WERI-Rb-1 (cell line): Measurements from ENCODE around the gene ME2.
"Not testable (repeated sequence)": the region's sequence is repeated elsewhere in the genome, so short reads cannot be mapped to it uniquely, and the experiment has no call there.

Source experiments
- DNase-seq: peaks from one replicate; pipeline ENCODE4 v3.0.0-alpha.2; 2020
- H3K27ac ChIP-seq: fragments of 250-450 bp; sonication (Bioruptor Pico); 2 replicates; pipeline ENCODE4 v1.5.1; 2020; ENCODE audit warnings: mild to moderate bottlenecking, moderate library complexity
- H3K27me3 ChIP-seq: fragments of 250-450 bp; sonication (Bioruptor Pico); 2 replicates; pipeline ENCODE4 v1.5.1; 2021; ENCODE audit warnings: mild to moderate bottlenecking, low read depth, moderate library complexity; ENCODE audit not compliant: insufficient read depth, severe bottlenecking
- H3K36me3 ChIP-seq: fragments of 250-450 bp; sonication (Bioruptor Pico); 2 replicates; pipeline ENCODE4 v1.5.1; 2020; ENCODE audit warnings: mild to moderate bottlenecking, moderate library complexity
- H3K4me3 ChIP-seq: 2 replicates; pipeline ENCODE4 v1.5.1; 2011; ENCODE audit warnings: low read depth, mild to moderate bottlenecking, control low read depth, low read length
- H3K9me3 ChIP-seq: fragments of 250-450 bp; sonication (Bioruptor Pico); 2 replicates; pipeline ENCODE4 v1.5.1; 2021; ENCODE audit warnings: mild to moderate bottlenecking, moderate library complexity; ENCODE audit not compliant: severe bottlenecking
- TF ChIP-seq, protein P1 (sequence below): IDR thresholded peaks from 2 replicates; pipeline ENCODE4 v1.5.1; 2011; ENCODE audit warnings: low read depth, mild to moderate bottlenecking, control low read depth, inconsistent platforms, low read length

The ME2 gene

DNA sequence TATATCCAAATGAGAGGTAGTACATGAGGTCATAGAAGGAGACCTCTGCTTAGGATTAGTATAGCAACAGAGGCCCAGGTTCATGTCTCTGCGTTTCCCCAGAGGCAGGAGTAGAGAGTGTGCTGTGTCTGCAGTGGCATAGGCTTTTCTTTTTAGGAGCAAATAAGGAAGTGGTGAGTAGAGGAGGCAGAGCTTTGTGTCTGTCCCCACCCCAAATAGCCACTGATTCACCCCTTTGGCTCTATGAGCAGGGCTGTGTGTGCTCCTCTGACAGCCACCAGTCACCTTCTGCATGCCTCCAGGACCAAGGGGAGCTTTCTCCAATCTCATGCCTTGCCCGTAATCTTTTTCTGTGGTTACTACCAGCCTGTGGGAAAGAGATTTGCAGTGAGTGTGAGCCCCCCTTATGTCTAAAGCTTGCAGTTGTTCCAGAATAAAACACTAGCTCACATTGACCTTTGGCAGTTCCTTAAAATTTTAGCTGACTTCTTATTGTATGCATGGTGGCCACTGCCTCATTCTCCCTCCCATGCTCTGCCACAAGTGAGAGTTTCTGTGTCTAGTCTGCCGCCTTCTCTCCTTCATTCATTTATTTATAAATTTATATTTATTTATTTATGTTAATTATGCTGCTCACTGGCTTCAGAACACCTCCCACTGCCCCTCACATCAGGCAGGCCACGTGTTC, 65.5 kb downstream of the ME2 start:
- peaks cover 7% of the 10 kb centered on the region for H3K36me3 ChIP-seq
- H3K27ac ChIP-seq, result no peak overlapping the region
- DNase-seq, result no peak
- no peaks in the 10 kb centered on the region for H3K27me3 ChIP-seq
- no peak overlapping the region for H3K4me3 ChIP-seq
- H3K9me3 ChIP-seq, result no peaks in the 10 kb centered on the region
- TF ChIP-seq, protein P1, sequence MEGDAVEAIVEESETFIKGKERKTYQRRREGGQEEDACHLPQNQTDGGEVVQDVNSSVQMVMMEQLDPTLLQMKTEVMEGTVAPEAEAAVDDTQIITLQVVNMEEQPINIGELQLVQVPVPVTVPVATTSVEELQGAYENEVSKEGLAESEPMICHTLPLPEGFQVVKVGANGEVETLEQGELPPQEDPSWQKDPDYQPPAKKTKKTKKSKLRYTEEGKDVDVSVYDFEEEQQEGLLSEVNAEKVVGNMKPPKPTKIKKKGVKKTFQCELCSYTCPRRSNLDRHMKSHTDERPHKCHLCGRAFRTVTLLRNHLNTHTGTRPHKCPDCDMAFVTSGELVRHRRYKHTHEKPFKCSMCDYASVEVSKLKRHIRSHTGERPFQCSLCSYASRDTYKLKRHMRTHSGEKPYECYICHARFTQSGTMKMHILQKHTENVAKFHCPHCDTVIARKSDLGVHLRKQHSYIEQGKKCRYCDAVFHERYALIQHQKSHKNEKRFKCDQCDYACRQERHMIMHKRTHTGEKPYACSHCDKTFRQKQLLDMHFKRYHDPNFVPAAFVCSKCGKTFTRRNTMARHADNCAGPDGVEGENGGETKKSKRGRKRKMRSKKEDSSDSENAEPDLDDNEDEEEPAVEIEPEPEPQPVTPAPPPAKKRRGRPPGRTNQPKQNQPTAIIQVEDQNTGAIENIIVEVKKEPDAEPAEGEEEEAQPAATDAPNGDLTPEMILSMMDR, result no peak

DNA sequence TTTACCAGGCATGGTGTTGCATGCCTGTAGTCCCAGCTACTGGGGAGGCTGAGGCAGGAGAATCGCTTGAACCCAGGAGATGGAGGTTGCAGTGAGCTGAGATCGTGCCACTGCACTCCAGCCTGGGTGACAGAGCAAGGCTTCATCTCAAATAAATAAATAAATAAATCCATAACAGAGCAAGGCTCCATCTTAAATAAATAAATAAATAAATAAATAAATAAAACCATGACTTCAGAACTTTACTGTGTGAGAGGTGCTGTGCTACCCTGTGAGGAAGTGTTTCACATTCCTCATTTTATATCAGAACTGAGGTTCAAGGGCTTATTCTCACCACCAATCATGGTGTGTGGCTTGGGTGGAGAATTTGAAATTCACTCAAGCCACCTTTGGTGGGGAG, 67.0 kb downstream of the ME2 start:
- not testable (repeated sequence) for DNase-seq, H3K36me3 ChIP-seq, H3K4me3 ChIP-seq, H3K27me3 ChIP-seq, H3K9me3 ChIP-seq, H3K27ac ChIP-seq

DNA sequence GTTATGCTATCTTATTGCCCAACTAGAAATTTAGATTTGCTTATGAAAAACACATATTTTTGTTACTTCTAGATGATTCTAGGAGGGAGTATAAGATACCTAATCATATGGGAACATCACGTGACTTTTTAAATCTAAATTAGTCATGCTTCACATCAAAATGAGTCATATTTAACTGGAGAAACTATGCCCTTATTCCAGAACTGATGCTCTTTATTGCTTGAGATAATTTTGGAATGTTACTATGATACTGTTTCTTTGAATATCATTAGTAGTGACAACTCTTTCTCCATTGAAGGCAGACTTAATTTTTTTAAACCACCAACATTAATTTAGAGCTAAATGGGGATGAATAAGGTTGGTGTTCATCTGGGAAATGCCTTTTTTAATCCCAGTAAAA, 69.0 kb downstream of the ME2 start:
- no peak overlapping the region for H3K4me3 ChIP-seq
- no peak overlapping the region for H3K27ac ChIP-seq
- DNase-seq, result no peak
- peaks cover 7% of the 10 kb centered on the region for H3K36me3 ChIP-seq
- H3K27me3 ChIP-seq, result no peaks in the 10 kb centered on the region
- TF ChIP-seq, protein P1, result no peak
- H3K9me3 ChIP-seq, result no peaks in the 10 kb centered on the region

DNA sequence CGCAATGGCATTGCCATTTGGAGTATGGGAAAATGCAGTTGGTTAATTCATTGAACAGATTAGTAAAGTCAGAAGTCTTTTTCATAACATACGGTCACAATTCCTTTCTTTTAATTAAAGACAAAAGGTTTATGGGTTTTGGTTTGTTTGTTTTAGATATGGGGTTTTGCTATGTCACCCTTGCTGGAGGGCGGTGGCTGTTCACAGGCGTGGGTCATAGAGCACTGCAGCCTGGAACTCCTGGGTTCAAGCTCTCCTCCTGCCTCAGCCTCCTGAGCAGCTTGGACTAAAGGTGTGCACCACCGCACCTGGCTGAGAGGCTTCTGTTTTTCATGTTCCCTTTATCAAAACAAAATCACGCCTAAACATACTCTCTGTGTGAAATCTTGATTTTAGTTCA, 70.3 kb downstream of the ME2 start:
- Histone ChIP-seq H3K36me3 (peaks cover 7% of the 10 kb centered on the region), H3K4me3 (no peak overlapping the region), H3K27me3 (no peaks in the 10 kb centered on the region), H3K27ac (no peak overlapping the region), H3K9me3 (no peaks in the 10 kb centered on the region)
- no peak for DNase-seq
- TF ChIP-seq, protein P1, result no peak

DNA sequence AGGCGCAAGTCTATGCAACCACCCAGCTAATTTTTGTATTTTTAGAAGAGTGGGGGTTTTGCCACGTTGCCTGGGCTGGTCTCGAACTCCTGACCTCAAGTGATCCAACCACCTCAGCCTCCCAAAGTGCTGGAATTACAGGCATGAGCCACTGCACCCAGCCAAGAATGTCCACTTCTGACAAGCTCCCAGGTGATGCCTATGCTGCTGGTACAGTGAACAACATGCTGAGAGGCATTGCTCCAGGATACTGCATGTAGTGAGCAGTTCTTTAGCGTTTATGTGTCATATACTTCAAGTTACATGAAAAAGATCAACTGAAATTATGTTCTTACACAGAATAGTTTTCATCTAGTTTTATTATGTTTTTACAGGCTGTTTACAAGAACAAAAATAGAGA, 71.7 kb downstream of the ME2 start:
- H3K27ac ChIP-seq, result no peak overlapping the region
- no peak overlapping the region for H3K4me3 ChIP-seq
- no peak for DNase-seq
- TF ChIP-seq, protein P1, result no peak
- no peaks in the 10 kb centered on the region for H3K27me3 ChIP-seq
- peaks cover 3% of the 10 kb centered on the region; the same call in 1 of the 2 replicates for H3K36me3 ChIP-seq
- no peaks in the 10 kb centered on the region for H3K9me3 ChIP-seq

DNA sequence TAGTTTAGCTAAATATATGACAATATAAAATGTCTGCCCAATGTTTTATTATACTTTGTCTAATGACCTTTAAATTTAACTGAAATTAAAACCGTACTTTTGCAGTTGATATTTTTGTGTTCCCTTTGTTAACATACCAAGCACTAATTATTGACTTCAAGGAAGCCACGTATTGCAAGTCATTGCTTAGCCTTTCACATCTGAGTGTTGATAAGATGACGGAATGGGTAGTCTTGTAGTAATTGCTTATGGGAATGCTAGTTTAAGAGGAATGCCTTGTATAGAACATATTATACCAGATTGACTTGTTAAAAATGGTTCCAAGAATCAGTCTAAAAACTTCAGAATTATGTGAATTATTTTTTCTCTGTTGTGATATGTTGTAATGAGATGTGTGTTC, 74.9 kb downstream of the ME2 start:
- no peaks in the 10 kb centered on the region for H3K9me3 ChIP-seq
- TF ChIP-seq, protein P1, result no peak
- H3K27ac ChIP-seq, result no peak overlapping the region
- DNase-seq, result no peak
- no peaks in the 10 kb centered on the region for H3K36me3 ChIP-seq
- no peak overlapping the region for H3K4me3 ChIP-seq
- no peaks in the 10 kb centered on the region for H3K27me3 ChIP-seq
